ENCODE measurements around the gene MMP8. TPM values are rescaled to one million over a fixed set of nuclear protein-coding genes. Genes with fewer than 3 reads are reported as not detected.

MMP8 gene
- total RNA-seq, 2 experiments from 2014 or later, result not detected

GRCh38 chr11:102662607-102663006 is 62.1 kb downstream of the MMP8 start:
- H3K27ac Mint-ChIP-seq, result no peak overlapping the region
- H3K4me1 ChIP-seq (ENCODE audit: insufficient read depth, low read length), result no peaks in the 10 kb centered on the region
- H3K4me1 Mint-ChIP-seq (ENCODE audit: low read depth), result no peaks in the 10 kb centered on the region
- H3K36me3 ChIP-seq (ENCODE audit: insufficient read depth, low read length), result no peaks in the 10 kb centered on the region
- H3K4me3 Mint-ChIP-seq, result no peak overlapping the region
- intact Hi-C loops (cut with DNase I, micrococcal nuclease), result no loop called here
- no peaks in the 10 kb centered on the region for H3K36me3 Mint-ChIP-seq (ENCODE audit: low read depth)
- DNase-seq, result no peak
- ChIA-PET CTCF (no interaction called here), POLR2A (no interaction called here)
- no peaks in the 10 kb centered on the region for H3K27me3 ChIP-seq (ENCODE audit: control insufficient read depth in 1 of 2, insufficient read depth in 2 of 2, low read length in 2 of 2)
- TF ChIP-seq CTCF (IDR thresholded peaks at IDR 0.05), result no peak
- no peak overlapping the region for H3K27ac ChIP-seq (ENCODE audit: low read depth in 1 of 2, low read length in 2 of 2)
- peaks cover 27% of the 10 kb centered on the region for H3K27me3 Mint-ChIP-seq
- no peak overlapping the region for H3K4me3 ChIP-seq (ENCODE audit: low read length)
- no peak for ATAC-seq (ENCODE audit: poor library complexity)
- H3K9me3 Mint-ChIP-seq, result no peaks in the 10 kb centered on the region
- H3K9me3 ChIP-seq (ENCODE audit: control insufficient read depth in 1 of 2, insufficient read depth in 1 of 2, low read length in 2 of 2), result no peaks in the 10 kb centered on the region

Other genes with a start within 250 kb of the MMP8 start
- gene MMP7, start 194.2 kb downstream of the MMP8 start, total RNA-seq, result not detected
- not detected for gene MMP20, start 99.6 kb downstream of the MMP8 start, total RNA-seq
- not detected for gene MMP27, start 19.2 kb downstream of the MMP8 start, total RNA-seq
- gene MMP10, start 55.7 kb upstream of the MMP8 start, total RNA-seq, result not detected
- gene MMP1, start 73.2 kb upstream of the MMP8 start, total RNA-seq, result not detected
- not detected for gene MMP3, start 118.7 kb upstream of the MMP8 start, total RNA-seq
- gene MMP12, start 150.0 kb upstream of the MMP8 start, total RNA-seq, result not detected
- not detected for gene MMP13, start 230.8 kb upstream of the MMP8 start, total RNA-seq